Uterus (tissue), 4 donors: Measurements from ENCODE around the gene TRIM37. TPM values are rescaled to one million over a fixed set of nuclear protein-coding genes. Genes with fewer than 3 reads are reported as not detected.

Experiments used
- DNase-seq, 2 donors: peaks; one replicate each; pipeline ENCODE4 v3.0.0-alpha.2; 2019 to 2020
- H3K27ac ChIP-seq, 2 donors: fragments of 200-600 bp; sonication (generic); 1 replicate in 1 of 2; 2 replicates in 1 of 2; pipeline ENCODE4 v1.5.1; 2016 to 2018
- H3K27me3 ChIP-seq, 2 donors: fragments of 200-600 bp; sonication (generic); one replicate each; pipeline ENCODE4 v1.5.1; 2018 to 2019; ENCODE audit warnings: control low read depth in 1 of 2
- H3K36me3 ChIP-seq, 2 donors: fragments of 200-600 bp; sonication (generic); one replicate each; pipeline ENCODE4 v1.5.1; 2019; ENCODE audit warnings: control low read depth in 1 of 2
- H3K4me1 ChIP-seq, 2 donors: fragments of 200-600 bp; sonication (generic); one replicate each; pipeline ENCODE4 v1.5.1; 2018 to 2019; ENCODE audit warnings: control low read depth in 1 of 2
- H3K4me3 ChIP-seq, 2 donors: fragments of 200-600 bp; sonication (generic); 1 replicate in 1 of 2; 2 replicates in 1 of 2; pipeline ENCODE4 v1.5.1; 2018 to 2019; ENCODE audit warnings: mild to moderate bottlenecking in 1 of 2
- H3K9me3 ChIP-seq, 2 donors: fragments of 200-600 bp; sonication (generic); one replicate each; pipeline ENCODE4 v1.5.1; 2019; ENCODE audit warnings: control low read depth in 1 of 2
- CTCF ChIP-seq, 4 experiments: fragments of 200-600 bp in 2 of 4; fragments of 450-650 bp in 2 of 4; sonication (generic) in 2 of 4; IDR thresholded peaks; one replicate each; pipeline ENCODE4 v1.5.1; 2016 to 2019; ENCODE audit warnings: antibody characterized with exemption in 4 of 4, mild to moderate bottlenecking in 2 of 4, moderate library complexity in 1 of 4
- POLR2A ChIP-seq, 2 donors: fragments of 450-650 bp; IDR thresholded peaks; one replicate each; pipeline ENCODE4 v1.6.1; 2016; ENCODE audit warnings: antibody characterized with exemption in 2 of 2, mild to moderate bottlenecking in 1 of 2, moderate library complexity in 1 of 2
- intact Hi-C: fragments of 100-400 bp; cut with DNase I; formaldehyde crosslinking; loops from one replicate; pipeline ENCODE4 v1.15.1; 2023; ENCODE audit warnings: low total_unique reads
- total RNA-seq, 4 donors: library from RNA; depleted of rRNA in 3 of 4; stranded (reverse); fragments of >200 nt in 3 of 4; gene quantifications; one replicate each; pipeline versions ENCODE4 v1.1.0 to v1.2.4, GENCODE V29; 2014 to 2023
- donor health status: DM: yes; HTN: yes; CAD: no.

The TRIM37 gene
- total RNA-seq, 4 donors from 2014 or later, result 5.0 to 38.9 (median 21.4) TPM

DNA sequence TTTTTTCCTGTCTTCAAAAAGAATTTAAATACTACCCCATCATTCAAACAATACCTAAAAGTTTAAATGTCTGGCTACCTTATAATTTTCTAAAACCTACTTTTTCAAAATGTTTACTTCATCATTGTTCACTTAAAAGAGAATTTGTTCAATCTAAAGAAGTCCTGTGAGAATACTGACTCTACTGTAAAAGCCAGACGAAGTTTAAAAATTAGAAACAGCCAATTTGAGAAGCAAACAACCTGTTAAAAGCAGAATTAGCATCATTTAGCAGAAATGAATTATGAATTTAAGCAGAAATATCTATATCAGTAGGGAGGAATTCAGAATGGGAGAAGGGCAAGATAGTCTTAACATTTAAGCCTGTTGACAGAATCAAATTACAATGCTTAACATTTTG, 46.2 kb upstream of the TRIM37 start:
- Histone ChIP-seq H3K4me1 (no peaks in the 10 kb centered on the region), H3K9me3 (no peaks in the 10 kb centered on the region), H3K27me3 (no peaks in the 10 kb centered on the region), H3K27ac (peak overlapping the region in 1 of 2 donors; percentile 4), H3K36me3 (no peaks in the 10 kb centered on the region), H3K4me3 (no peak overlapping the region)
- no peak for DNase-seq
- no peak for TF ChIP-seq POLR2A (IDR thresholded peaks at IDR 0.05)
- TF ChIP-seq CTCF (IDR thresholded peaks at IDR 0.05), result no peak
- intact Hi-C loops, result no loop called here

- Histone ChIP-seq H3K27me3 (no peaks in the 10 kb centered on the region), H3K36me3 (no peaks in the 10 kb centered on the region), H3K9me3 (no peaks in the 10 kb centered on the region), H3K4me1 (no peaks in the 10 kb centered on the region), H3K27ac (no peak overlapping the region), H3K4me3 (no peak overlapping the region)
- intact Hi-C loops, result no loop called here
- DNase-seq, result no peak
- TF ChIP-seq CTCF (IDR thresholded peaks at IDR 0.05) (no peak), POLR2A (IDR thresholded peaks at IDR 0.05) (no peak)
Measured at GRCh38 chr17:59151591-59151990, 44.9 kb upstream of the TRIM37 start.

DNA sequence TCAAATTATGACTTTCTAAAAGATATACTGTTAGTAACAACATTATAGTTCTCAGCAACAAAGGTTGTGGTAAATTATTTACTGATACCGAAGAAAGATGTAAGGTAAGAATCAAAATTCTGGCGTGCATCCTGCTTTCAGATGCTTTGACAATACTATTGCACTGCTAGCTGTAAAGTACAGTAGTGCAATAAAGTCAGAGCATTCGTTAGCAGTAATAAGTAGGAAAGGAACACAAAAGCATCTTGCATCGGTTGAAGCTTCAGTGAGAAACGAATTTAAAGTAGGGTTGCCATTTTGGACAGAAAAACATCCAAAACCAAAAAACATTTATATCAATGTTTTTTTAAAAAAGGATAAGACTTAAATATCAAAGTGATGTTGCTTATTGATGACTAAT, 44.3 kb upstream of the TRIM37 start:
- TF ChIP-seq POLR2A (IDR thresholded peaks at IDR 0.05) (no peak), CTCF (IDR thresholded peaks at IDR 0.05) (no peak)
- intact Hi-C loops, result no loop called here
- no peaks in the 10 kb centered on the region for H3K36me3 ChIP-seq
- H3K9me3 ChIP-seq, result no peaks in the 10 kb centered on the region
- DNase-seq, result no peak
- no peak overlapping the region for H3K27ac ChIP-seq
- H3K4me3 ChIP-seq, result no peak overlapping the region
- H3K27me3 ChIP-seq, result no peaks in the 10 kb centered on the region
- H3K4me1 ChIP-seq, result no peaks in the 10 kb centered on the region

- Histone ChIP-seq H3K36me3 (no peaks in the 10 kb centered on the region), H3K27ac (no peak overlapping the region), H3K4me1 (no peaks in the 10 kb centered on the region), H3K9me3 (no peaks in the 10 kb centered on the region), H3K4me3 (no peak overlapping the region), H3K27me3 (no peaks in the 10 kb centered on the region)
- TF ChIP-seq POLR2A (IDR thresholded peaks at IDR 0.05), result no peak
- no peak for TF ChIP-seq CTCF (IDR thresholded peaks at IDR 0.05)
- DNase-seq, result no peak
- intact Hi-C loops, result no loop called here
Measured at GRCh38 chr17:59149841-59150511, 43.3 kb upstream of the TRIM37 start.

- H3K4me1 ChIP-seq, result no peaks in the 10 kb centered on the region
- intact Hi-C loops, result no loop called here
- no peaks in the 10 kb centered on the region for H3K27me3 ChIP-seq
- H3K36me3 ChIP-seq, result no peaks in the 10 kb centered on the region
- no peak overlapping the region for H3K27ac ChIP-seq
- no peak for DNase-seq
- H3K4me3 ChIP-seq, result no peak overlapping the region
- TF ChIP-seq CTCF (IDR thresholded peaks at IDR 0.05) (no peak), POLR2A (IDR thresholded peaks at IDR 0.05) (no peak)
- H3K9me3 ChIP-seq, result no peaks in the 10 kb centered on the region
Measured at GRCh38 chr17:59149051-59149450, 42.4 kb upstream of the TRIM37 start.
